HEK293 (cell line): ENCODE results near the gene MATR3.

Source experiments
- BCL11A ChIP-seq: fragments of 450-650 bp; formaldehyde crosslinking; IDR thresholded peaks from 2 replicates; pipeline ENCODE4 v1.5.1; 2016; ENCODE audit warnings: low read depth, missing biosample characterization, missing genetic modification characterization
- BCL11B ChIP-seq: fragments of 450-650 bp; formaldehyde crosslinking; IDR thresholded peaks from 2 replicates; pipeline ENCODE4 v1.5.1; 2016; ENCODE audit warnings: low read depth, missing biosample characterization, missing genetic modification characterization
- KLF1 ChIP-seq: fragments of 450-650 bp; formaldehyde crosslinking; IDR thresholded peaks from 2 replicates; pipeline ENCODE4 v1.5.1; 2016; ENCODE audit warnings: missing biosample characterization, missing genetic modification characterization
- KLF9 ChIP-seq: fragments of 450-650 bp; formaldehyde crosslinking; IDR thresholded peaks from 2 replicates; pipeline ENCODE4 v1.5.1; 2016; ENCODE audit warnings: missing biosample characterization, missing genetic modification characterization, low read depth
- PRDM10 ChIP-seq: fragments of 450-650 bp; formaldehyde crosslinking; IDR thresholded peaks from 2 replicates; pipeline ENCODE4 v1.5.1; 2016; ENCODE audit warnings: missing biosample characterization, missing genetic modification characterization
- SETDB1 ChIP-seq: IDR thresholded peaks from one replicate; pipeline ENCODE4 v1.6.1; 2017; ENCODE audit warnings: mild to moderate bottlenecking, low read length, moderate library complexity, mixed read lengths; ENCODE audit not compliant: insufficient read length
- TCF7L2 ChIP-seq: IDR thresholded peaks from 2 replicates; pipeline ENCODE4 v1.6.1; 2011; ENCODE audit warnings: low read depth, mild to moderate bottlenecking, inconsistent platforms, low read length, moderate library complexity, borderline replicate concordance
- TSHZ1 ChIP-seq: fragments of 450-650 bp; formaldehyde crosslinking; IDR thresholded peaks from 2 replicates; pipeline ENCODE4 v1.5.1; 2016; ENCODE audit warnings: missing biosample characterization, missing genetic modification characterization, borderline replicate concordance
- YY2 ChIP-seq: fragments of 450-650 bp; formaldehyde crosslinking; IDR thresholded peaks from 2 replicates; pipeline ENCODE4 v1.5.1; 2016; ENCODE audit warnings: missing biosample characterization, missing genetic modification characterization
- ZBTB48 ChIP-seq: fragments of 450-650 bp; formaldehyde crosslinking; IDR thresholded peaks from 2 replicates; pipeline ENCODE4 v1.5.1; 2016; ENCODE audit warnings: missing biosample characterization, missing genetic modification characterization
- ZIC2 ChIP-seq: fragments of 450-650 bp; formaldehyde crosslinking; IDR thresholded peaks from 2 replicates; pipeline ENCODE4 v1.5.1; 2016; ENCODE audit warnings: missing biosample characterization, missing genetic modification characterization
- ZNF10 ChIP-seq: fragments of 450-650 bp; formaldehyde crosslinking; IDR thresholded peaks from 2 replicates; pipeline ENCODE4 v1.5.1; 2017; ENCODE audit warnings: missing biosample characterization, missing genetic modification characterization
- ZNF112 ChIP-seq: fragments of 450-650 bp; formaldehyde crosslinking; IDR thresholded peaks from 2 replicates; pipeline ENCODE4 v1.5.0; 2017; ENCODE audit warnings: missing biosample characterization, missing genetic modification characterization
- ZNF121 ChIP-seq: fragments of 450-650 bp; formaldehyde crosslinking; IDR thresholded peaks from 2 replicates; pipeline ENCODE4 v1.5.1; 2016; ENCODE audit warnings: missing biosample characterization, missing genetic modification characterization
- ZNF174 ChIP-seq: fragments of 450-650 bp; formaldehyde crosslinking; IDR thresholded peaks from 2 replicates; pipeline ENCODE4 v1.5.0; 2017; ENCODE audit warnings: missing biosample characterization, mild to moderate bottlenecking, missing genetic modification characterization
- ZNF248 ChIP-seq: fragments of 450-650 bp; formaldehyde crosslinking; IDR thresholded peaks from 2 replicates; pipeline ENCODE4 v1.5.1; 2017; ENCODE audit warnings: missing biosample characterization, missing genetic modification characterization
- ZNF302 ChIP-seq: fragments of 450-650 bp; formaldehyde crosslinking; IDR thresholded peaks from 2 replicates; pipeline ENCODE4 v1.5.1; 2016; ENCODE audit warnings: missing biosample characterization, missing genetic modification characterization, low read depth
- ZNF48 ChIP-seq: fragments of 450-650 bp; formaldehyde crosslinking; IDR thresholded peaks from 2 replicates; pipeline ENCODE4 v1.5.1; 2016; ENCODE audit warnings: missing biosample characterization, missing genetic modification characterization
- ZNF529 ChIP-seq: fragments of 450-650 bp; formaldehyde crosslinking; IDR thresholded peaks from 2 replicates; pipeline ENCODE4 v1.5.1; 2017; ENCODE audit warnings: missing genetic modification characterization, missing biosample characterization; ENCODE audit not compliant: insufficient replicate concordance
- ZNF530 ChIP-seq: fragments of 450-650 bp; formaldehyde crosslinking; IDR thresholded peaks from 2 replicates; pipeline ENCODE4 v1.5.1; 2016; ENCODE audit warnings: low read depth, missing biosample characterization, missing genetic modification characterization
- ZNF558 ChIP-seq: fragments of 450-650 bp; formaldehyde crosslinking; IDR thresholded peaks from 2 replicates; pipeline ENCODE4 v1.5.1; 2016; ENCODE audit warnings: missing biosample characterization, missing genetic modification characterization
- ZNF561 ChIP-seq: fragments of 450-650 bp; IDR thresholded peaks from 2 replicates; pipeline ENCODE4 v1.5.1; 2018; ENCODE audit warnings: missing biosample characterization, missing genetic modification characterization, borderline replicate concordance
- ZNF626 ChIP-seq: fragments of 450-650 bp; sonication (Bioruptor Pico); formaldehyde crosslinking; IDR thresholded peaks from 2 replicates; pipeline ENCODE4 v1.5.1; 2018; ENCODE audit warnings: missing biosample characterization, missing genetic modification characterization, inconsistent platforms
- ZNF664 ChIP-seq: fragments of 450-650 bp; formaldehyde crosslinking; IDR thresholded peaks from 2 replicates; pipeline ENCODE4 v1.5.1; 2016; ENCODE audit warnings: missing biosample characterization, missing genetic modification characterization
- ZNF677 ChIP-seq: fragments of 450-650 bp; IDR thresholded peaks from 2 replicates; pipeline ENCODE4 v1.5.0; 2018; ENCODE audit warnings: missing biosample characterization, mild to moderate bottlenecking, missing genetic modification characterization, moderate library complexity
- ZNF777 ChIP-seq: fragments of 450-650 bp; formaldehyde crosslinking; IDR thresholded peaks from 2 replicates; pipeline ENCODE4 v1.5.1; 2017; ENCODE audit warnings: missing biosample characterization, missing genetic modification characterization, borderline replicate concordance
- ZNF785 ChIP-seq: fragments of 450-650 bp; formaldehyde crosslinking; IDR thresholded peaks from 2 replicates; pipeline ENCODE4 v1.5.1; 2016; ENCODE audit warnings: missing biosample characterization, missing genetic modification characterization
- TF ChIP-seq, protein P1 (sequence below): fragments of 450-650 bp; formaldehyde crosslinking; IDR thresholded peaks from 2 replicates; pipeline ENCODE4 v1.5.1; 2016; ENCODE audit warnings: missing biosample characterization, missing genetic modification characterization
- TF ChIP-seq, protein P2 (sequence below): fragments of 450-650 bp; formaldehyde crosslinking; IDR thresholded peaks from 2 replicates; pipeline ENCODE4 v1.5.1; 2017; ENCODE audit warnings: missing biosample characterization, missing genetic modification characterization

Gene MATR3

DNA sequence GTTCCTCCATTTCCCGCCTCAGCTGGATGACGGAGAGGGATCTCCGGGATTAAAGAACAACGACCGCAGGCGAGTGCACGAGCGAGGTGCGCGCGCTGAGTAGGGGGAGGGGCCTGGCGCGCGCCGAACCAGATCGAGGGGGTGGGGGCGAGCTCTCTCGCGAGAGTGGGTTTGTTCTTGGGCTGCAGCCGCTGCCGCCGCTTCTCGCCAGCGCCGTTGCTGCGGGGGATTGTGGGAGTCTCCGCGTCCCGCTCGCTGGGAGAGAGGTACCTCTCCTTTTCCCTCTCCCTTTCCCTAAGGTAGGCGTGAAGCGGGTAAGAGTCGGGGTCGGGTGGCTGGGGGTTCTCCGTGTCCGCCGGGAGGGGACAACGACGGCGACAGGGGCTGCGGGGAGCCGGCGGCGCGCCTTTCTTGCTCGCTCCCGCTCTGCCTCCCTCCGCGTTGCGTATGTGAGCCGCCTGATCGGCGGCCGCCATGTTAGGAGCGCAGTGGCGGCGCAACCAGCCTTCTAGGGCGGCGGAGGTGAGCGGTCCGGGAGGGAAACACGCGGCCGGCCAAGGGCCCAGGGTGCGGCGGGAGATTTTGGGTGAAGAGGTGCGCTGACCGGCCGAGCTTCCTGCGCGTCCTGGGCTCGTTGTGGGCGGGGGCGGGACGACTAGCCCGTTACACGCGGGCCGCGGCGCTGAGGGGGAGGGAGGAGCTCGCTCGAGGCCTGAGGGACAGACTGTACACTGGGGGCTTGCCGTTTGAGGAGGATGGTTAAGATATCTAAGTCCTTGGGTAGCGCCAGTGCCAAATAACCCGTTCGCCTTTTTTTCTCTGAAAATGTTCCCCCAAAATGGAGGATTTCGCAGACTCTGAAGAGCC lies at the start of gene MATR3 (continued):
- TF ChIP-seq, protein P1, sequence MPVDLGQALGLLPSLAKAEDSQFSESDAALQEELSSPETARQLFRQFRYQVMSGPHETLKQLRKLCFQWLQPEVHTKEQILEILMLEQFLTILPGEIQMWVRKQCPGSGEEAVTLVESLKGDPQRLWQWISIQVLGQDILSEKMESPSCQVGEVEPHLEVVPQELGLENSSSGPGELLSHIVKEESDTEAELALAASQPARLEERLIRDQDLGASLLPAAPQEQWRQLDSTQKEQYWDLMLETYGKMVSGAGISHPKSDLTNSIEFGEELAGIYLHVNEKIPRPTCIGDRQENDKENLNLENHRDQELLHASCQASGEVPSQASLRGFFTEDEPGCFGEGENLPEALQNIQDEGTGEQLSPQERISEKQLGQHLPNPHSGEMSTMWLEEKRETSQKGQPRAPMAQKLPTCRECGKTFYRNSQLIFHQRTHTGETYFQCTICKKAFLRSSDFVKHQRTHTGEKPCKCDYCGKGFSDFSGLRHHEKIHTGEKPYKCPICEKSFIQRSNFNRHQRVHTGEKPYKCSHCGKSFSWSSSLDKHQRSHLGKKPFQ (tag by site-specific recombination): peak; percentile 32
- TF ChIP-seq ZNF558 (tag by site-specific recombination) (no peak), ZNF174 (no peak), TSHZ1 (tag by site-specific recombination) (no peak), BCL11A (tag by site-specific recombination) (no peak), ZNF785 (no peak), TCF7L2 (peak; percentile 25; the same call in 1 of the 2 replicates), ZNF561 (tag by site-specific recombination) (peak; percentile 71; the same call in 1 of the 2 replicates), ZNF121 (tag by site-specific recombination) (peak; percentile 66; the same call in 1 of the 2 replicates), ZIC2 (tag by site-specific recombination) (peak; percentile 43), ZNF664 (tag by site-specific recombination) (no peak), ZBTB48 (no peak), BCL11B (tag by site-specific recombination) (no peak; the same call in 1 of the 2 replicates), KLF1 (tag by site-specific recombination) (peak; percentile 49; the same call in 1 of the 2 replicates), ZNF677 (tag by site-specific recombination) (no peak), ZNF530 (tag by site-specific recombination) (no peak), ZNF10 (tag by site-specific recombination) (no peak), ZNF777 (tag by site-specific recombination) (no peak), ZNF302 (tag by site-specific recombination) (no peak), ZNF48 (tag by site-specific recombination) (no peak), PRDM10 (tag by site-specific recombination) (peak; percentile 74), ZNF248 (tag by site-specific recombination) (no peak), YY2 (peak; percentile 97), ZNF529 (tag by site-specific recombination) (no peak), KLF9 (tag by site-specific recombination) (peak; percentile 91), ZNF626 (tag by site-specific recombination) (no peak), ZNF112 (tag by site-specific recombination) (no peak), SETDB1 (no peak)
- TF ChIP-seq, protein P2, sequence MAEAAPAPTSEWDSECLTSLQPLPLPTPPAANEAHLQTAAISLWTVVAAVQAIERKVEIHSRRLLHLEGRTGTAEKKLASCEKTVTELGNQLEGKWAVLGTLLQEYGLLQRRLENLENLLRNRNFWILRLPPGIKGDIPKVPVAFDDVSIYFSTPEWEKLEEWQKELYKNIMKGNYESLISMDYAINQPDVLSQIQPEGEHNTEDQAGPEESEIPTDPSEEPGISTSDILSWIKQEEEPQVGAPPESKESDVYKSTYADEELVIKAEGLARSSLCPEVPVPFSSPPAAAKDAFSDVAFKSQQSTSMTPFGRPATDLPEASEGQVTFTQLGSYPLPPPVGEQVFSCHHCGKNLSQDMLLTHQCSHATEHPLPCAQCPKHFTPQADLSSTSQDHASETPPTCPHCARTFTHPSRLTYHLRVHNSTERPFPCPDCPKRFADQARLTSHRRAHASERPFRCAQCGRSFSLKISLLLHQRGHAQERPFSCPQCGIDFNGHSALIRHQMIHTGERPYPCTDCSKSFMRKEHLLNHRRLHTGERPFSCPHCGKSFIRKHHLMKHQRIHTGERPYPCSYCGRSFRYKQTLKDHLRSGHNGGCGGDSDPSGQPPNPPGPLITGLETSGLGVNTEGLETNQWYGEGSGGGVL (tag by site-specific recombination): peak; percentile 93
